Right cardiac atrium (tissue), 5 donors: Measurements from ENCODE around the gene EPHA6. TPM values are rescaled to one million over a fixed set of nuclear protein-coding genes. Genes with fewer than 3 reads are reported as not detected.

Source experiments
- ATAC-seq, 2 donors: fragments of 200-7000 bp; cut with Tn5 transposase; one replicate each; pipeline versions ENCODE4 v1.8.0 to v1.9.1; 2020; ENCODE audit warnings: moderate library complexity in 2 of 2, mild to moderate bottlenecking in 1 of 2
- DNase-seq, 3 donors: peaks; one replicate each; pipeline ENCODE4 v3.0.0-alpha.2; 2020
- H3K27ac ChIP-seq: one replicate; pipeline ENCODE4 v1.5.1; 2013; ENCODE audit warnings: mild to moderate bottlenecking, low read length, control low read depth, moderate library complexity
- H3K27me3 ChIP-seq: one replicate; pipeline ENCODE4 v1.6.1; 2013; ENCODE audit not compliant: control insufficient read depth, insufficient read depth
- H3K4me1 ChIP-seq: one replicate; pipeline ENCODE4 v1.6.1; 2013; ENCODE audit warnings: low read length; ENCODE audit not compliant: control insufficient read depth, insufficient read depth
- H3K4me3 ChIP-seq: one replicate; pipeline ENCODE4 v1.5.1; 2013; ENCODE audit warnings: low read length, control low read depth
- H3K9me3 ChIP-seq: one replicate; pipeline ENCODE4 v1.6.1; 2013; ENCODE audit warnings: low read length; ENCODE audit not compliant: control insufficient read depth
- WGBS: extraction: QIAGEN DNeasy Blood & Tissue Kit; methylation state at CpG from one replicate; pipeline ENCODE4 v1.1.7; 2013; 5-methylcytosine and 5-hydroxymethylcytosine counted together
- intact Hi-C, 4 donors: fragments of 100-400 bp; cut with DNase I; formaldehyde crosslinking; loops; one replicate each; pipeline versions ENCODE4 v1.11.0 to v1.14.0; 2022 to 2023
- polyA plus RNA-seq: library from polyadenylated mRNA; stranded (reverse); fragments of 200-250 nt; gene quantifications from one replicate; pipeline ENCODE4 v1.2.3, GENCODE V29; 2013
- total RNA-seq, 4 donors: library from RNA; stranded (reverse); fragmentation: NEBNext Ultra II Directional; extraction: Animal tissue kit (Norgen Biotek cat#: 25700); gene quantifications; one replicate each; pipeline ENCODE4 v1.2.1, GENCODE V29; 2021
- donor health status: healthy with polysubstance abuse.
- donor health status: DM: no; HTN: yes; CAD: no.
- donor health status: DM: no; HTN: no; CAD: no.
- donor health status: DM: no; HTN: yes; CAD: no; lungs with severe emphysema.
- donor health status: DM: yes; HTN: yes; CAD: no.

EPHA6 gene
- total and polyA plus RNA-seq, 5 donors: 0.05 to 1.4 (median 0.59) TPM

DNA sequence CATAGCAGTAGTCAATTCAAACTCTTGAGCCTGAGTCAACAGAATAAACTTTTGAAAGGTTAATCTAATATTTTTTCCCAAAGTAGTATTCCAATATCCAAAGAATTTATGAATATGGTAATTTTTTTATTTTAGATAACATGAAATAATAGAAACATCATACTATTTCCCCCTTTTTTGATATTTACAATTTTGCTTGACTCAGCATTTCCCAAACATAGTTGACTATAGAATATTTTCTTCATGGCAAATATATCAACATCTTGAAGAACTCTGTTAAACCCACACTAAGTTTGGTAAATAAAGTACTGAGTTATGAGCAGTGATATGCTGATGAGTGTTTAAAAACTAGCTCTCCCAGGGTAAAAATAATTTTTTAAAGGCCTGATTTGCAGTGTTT, 570.2 kb downstream of the EPHA6 start:
- DNase-seq (no peak), ATAC-seq (no peak)
- Histone ChIP-seq H3K27ac (no peak overlapping the region), H3K9me3 (no peaks in the 10 kb centered on the region), H3K4me3 (no peak overlapping the region), H3K27me3 (no peaks in the 10 kb centered on the region), H3K4me1 (no peaks in the 10 kb centered on the region)
- intact Hi-C loops: no loop called here

DNA sequence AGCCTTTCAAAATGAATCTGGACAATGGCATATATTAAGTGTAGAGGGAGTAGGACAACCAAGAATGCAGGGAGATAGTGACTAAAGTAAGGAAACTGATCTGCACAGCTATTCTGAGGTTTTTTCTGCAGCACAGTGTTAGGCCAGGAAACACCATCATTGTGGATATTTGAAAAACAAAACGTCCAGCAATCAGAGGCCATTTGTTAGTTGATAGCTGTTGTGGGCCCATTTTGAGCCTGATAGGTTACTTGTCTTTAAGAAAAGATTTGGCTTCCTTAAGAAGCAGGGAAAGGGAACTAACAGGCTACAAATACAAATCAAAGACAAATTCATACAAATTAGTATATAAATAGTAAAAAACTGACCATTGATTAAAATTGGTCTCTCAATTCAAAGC, 574.4 kb downstream of the EPHA6 start:
- no peak for DNase-seq
- H3K4me1 ChIP-seq: no peaks in the 10 kb centered on the region
- no peak overlapping the region for H3K27ac ChIP-seq
- no peaks in the 10 kb centered on the region for H3K27me3 ChIP-seq
- no peaks in the 10 kb centered on the region for H3K9me3 ChIP-seq
- no peak overlapping the region for H3K4me3 ChIP-seq
- 17% methylated on average over 1 of the region's 1 CpG for WGBS
- no peak for ATAC-seq
- intact Hi-C loops: no loop called here

DNA sequence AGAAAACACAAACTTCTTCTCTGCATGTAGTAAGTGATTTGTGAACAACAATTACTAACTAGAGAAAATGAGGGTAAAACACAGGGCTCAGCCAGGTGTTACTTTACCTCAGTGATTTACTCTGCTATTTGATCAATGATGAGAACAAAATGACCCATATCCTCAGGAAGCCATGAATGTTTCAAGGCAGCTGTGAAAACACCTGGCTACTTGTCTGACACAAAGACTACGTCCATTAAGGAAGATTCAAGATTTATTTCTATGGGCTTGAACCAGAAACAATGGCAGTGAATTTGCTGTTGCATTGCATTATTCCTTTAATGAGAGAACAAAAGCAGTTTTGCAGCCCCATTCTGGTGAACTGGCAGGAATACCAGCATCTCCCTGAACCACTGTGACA, 575.5 kb downstream of the EPHA6 start:
- ATAC-seq (no peak), DNase-seq (no peak)
- no peaks in the 10 kb centered on the region for H3K9me3 ChIP-seq
- H3K27me3 ChIP-seq: no peaks in the 10 kb centered on the region
- WGBS: 65% methylated on average over 1 of the region's 1 CpG
- no peak overlapping the region for H3K27ac ChIP-seq
- intact Hi-C loops: no loop called here
- H3K4me1 ChIP-seq: no peaks in the 10 kb centered on the region
- H3K4me3 ChIP-seq: no peak overlapping the region

DNA sequence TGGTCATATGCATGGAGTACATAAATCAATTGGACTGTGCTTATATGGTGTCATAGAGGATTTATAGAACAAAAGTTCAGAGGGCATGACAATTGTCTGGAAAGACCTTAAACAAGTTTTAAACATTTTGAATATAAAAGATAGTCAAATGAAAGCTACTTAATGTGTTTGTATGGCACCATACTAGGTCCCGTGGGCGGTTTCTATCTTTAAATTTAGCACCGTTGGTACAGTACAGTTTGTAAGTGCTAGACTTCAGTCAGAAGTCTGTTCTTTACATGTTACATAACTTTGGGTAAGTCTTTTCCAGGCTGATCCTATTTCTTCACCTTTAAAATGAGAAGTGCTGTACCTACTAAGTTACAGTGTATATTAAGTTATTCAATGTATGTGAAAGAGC, 576.8 kb downstream of the EPHA6 start:
- Histone ChIP-seq H3K4me1 (no peaks in the 10 kb centered on the region), H3K27ac (no peak overlapping the region), H3K9me3 (no peaks in the 10 kb centered on the region), H3K4me3 (no peak overlapping the region), H3K27me3 (no peaks in the 10 kb centered on the region)
- DNase-seq (no peak), ATAC-seq (no peak)
- WGBS: 70% methylated on average over 3 of the region's 3 CpGs
- intact Hi-C loops: no loop called here

DNA sequence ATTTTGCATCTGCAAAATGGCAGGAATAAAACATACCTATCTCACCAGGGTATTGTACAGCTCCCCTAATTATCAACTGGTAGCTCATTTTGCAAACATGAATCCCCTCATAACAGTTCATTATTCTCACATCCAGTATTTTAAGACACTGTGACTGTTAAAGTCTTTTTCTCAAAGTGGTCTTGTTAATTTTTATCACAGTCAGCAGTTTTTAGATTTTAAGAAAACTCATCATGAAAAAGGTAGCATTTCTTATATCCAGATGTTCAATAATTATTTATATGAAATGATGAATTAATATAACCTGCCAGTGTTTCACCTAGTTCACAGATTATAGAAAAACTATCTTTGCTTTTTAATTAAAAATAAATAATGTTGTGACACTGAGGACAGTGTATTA, 595.2 kb downstream of the EPHA6 start:
- intact Hi-C loops: no loop called here
- no peaks in the 10 kb centered on the region for H3K27me3 ChIP-seq
- H3K27ac ChIP-seq: no peak overlapping the region
- no peaks in the 10 kb centered on the region for H3K4me1 ChIP-seq
- no peak overlapping the region for H3K4me3 ChIP-seq
- no peaks in the 10 kb centered on the region for H3K9me3 ChIP-seq
- DNase-seq (no peak), ATAC-seq (no peak)

DNA sequence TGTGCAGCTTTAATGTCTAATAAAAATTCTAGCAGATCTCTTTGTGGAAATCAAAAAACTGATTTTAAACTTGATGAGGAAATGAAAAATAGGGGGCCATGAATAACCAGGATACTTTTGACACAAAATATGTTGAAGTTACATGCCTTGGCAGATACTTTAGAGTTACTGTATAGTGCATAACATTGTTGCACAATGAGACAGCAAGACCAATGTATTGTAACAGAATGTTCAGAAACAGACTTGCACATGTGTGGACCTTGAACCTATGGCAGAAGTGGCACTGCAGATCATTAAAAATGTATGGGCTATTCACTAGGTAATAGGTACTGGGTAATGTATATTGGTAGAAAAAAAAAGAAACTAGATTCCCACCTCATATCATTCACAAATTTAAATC, 607.2 kb downstream of the EPHA6 start:
- DNase-seq: no peak
- no peak for ATAC-seq
- intact Hi-C loops: no loop called here
- Histone ChIP-seq H3K27ac (no peak overlapping the region), H3K27me3 (no peaks in the 10 kb centered on the region), H3K4me1 (no peaks in the 10 kb centered on the region), H3K4me3 (no peak overlapping the region), H3K9me3 (no peaks in the 10 kb centered on the region)

DNA sequence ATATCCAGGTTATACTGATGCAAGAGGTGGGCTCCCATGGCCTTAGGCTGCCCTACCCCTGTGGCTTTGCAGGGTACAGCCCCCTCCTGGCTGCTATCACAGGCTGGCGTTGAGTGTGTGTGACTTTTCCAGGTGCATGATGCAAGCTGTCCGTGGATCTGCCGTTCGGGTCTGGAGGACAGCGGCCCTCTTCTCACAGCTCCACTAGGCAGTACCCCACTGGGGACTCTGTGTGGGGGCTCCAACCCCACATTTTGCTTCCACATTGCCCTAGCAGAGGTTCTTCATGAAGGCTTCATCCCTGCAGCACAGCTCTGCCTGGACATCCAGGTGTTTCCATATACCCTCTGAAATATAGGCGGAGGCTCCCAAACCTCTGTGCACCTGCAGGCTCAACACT, 610.6 kb downstream of the EPHA6 start:
- Histone ChIP-seq H3K27ac (no peak overlapping the region), H3K4me3 (no peak overlapping the region), H3K4me1 (no peaks in the 10 kb centered on the region), H3K9me3 (no peaks in the 10 kb centered on the region), H3K27me3 (no peaks in the 10 kb centered on the region)
- 93% methylated on average over 6 of the region's 6 CpGs for WGBS
- intact Hi-C loops: no loop called here
- DNase-seq (peak in 1 of 3 donors; percentile 29), ATAC-seq (no peak)

DNA sequence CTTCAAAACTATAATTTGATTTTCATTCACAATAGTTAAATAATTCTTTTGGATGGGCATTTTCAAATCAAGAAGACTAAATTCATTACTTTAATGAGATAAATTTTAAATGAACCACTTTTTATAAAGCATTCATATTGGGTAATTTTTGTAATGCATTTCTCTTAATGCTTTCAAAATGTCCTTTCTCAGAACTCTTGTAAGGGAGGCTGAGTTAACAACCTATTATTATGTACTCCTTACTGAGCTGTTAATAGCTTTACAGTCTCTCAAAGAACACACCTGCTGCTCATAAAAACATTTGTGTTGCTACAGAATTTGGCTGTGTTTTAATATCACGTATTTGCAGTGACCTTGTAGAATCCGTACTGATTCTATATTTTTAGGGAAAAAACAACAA, 616.2 kb downstream of the EPHA6 start:
- Histone ChIP-seq H3K9me3 (no peaks in the 10 kb centered on the region), H3K4me1 (no peaks in the 10 kb centered on the region), H3K27me3 (no peaks in the 10 kb centered on the region), H3K27ac (no peak overlapping the region), H3K4me3 (no peak overlapping the region)
- intact Hi-C loops: no loop called here
- WGBS: 73% methylated on average over 2 of the region's 2 CpGs
- ATAC-seq (no peak), DNase-seq (no peak)

DNA sequence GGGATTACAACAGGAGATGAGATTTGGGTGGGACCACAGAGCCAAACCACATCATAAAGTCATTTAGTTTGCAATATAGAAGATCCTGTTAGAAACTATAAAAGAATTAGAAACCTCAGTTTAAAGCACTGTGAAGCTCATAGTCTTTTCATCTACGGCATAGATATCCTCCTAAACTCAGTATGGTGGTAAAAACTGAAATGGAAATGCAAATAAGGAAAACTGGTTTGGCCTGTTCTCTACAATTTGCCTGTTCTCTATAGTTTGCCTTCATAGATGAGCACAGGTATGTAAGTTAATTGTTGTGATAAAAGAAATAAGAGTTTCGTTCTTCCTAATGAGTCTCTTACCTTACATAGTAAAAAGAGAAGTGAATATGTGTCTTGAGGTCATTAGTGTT, 618.5 kb downstream of the EPHA6 start:
- DNase-seq (no peak), ATAC-seq (no peak)
- intact Hi-C loops: no loop called here
- H3K9me3 ChIP-seq: no peaks in the 10 kb centered on the region
- no peak overlapping the region for H3K4me3 ChIP-seq
- no peaks in the 10 kb centered on the region for H3K4me1 ChIP-seq
- no peak overlapping the region for H3K27ac ChIP-seq
- 74% methylated on average over 2 of the region's 2 CpGs for WGBS
- H3K27me3 ChIP-seq: no peaks in the 10 kb centered on the region

DNA sequence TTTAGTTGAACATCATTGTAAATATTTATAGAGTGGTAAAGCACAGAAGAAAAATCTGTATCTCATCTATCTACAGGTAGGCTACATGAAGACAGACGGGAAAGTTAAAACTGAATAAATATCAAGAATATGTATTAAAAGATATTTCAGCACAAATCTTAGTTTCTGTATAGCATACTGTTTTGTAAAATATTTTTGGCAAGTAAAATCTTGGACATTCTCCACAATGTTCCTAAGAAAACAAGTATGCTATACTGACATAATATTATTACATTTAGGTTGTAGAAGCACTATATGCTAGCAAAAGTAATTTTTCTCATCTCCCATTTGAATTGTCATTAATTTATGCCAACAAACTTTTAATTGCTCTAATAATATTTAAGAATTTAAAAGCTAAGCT, 623.7 kb downstream of the EPHA6 start:
- no peak for DNase-seq
- Histone ChIP-seq H3K27ac (no peak overlapping the region), H3K27me3 (no peaks in the 10 kb centered on the region), H3K4me1 (no peaks in the 10 kb centered on the region), H3K4me3 (no peak overlapping the region), H3K9me3 (no peaks in the 10 kb centered on the region)
- WGBS: 66% methylated on average over 1 of the region's 1 CpG
- intact Hi-C loops: no loop called here
- ATAC-seq: no peak

DNA sequence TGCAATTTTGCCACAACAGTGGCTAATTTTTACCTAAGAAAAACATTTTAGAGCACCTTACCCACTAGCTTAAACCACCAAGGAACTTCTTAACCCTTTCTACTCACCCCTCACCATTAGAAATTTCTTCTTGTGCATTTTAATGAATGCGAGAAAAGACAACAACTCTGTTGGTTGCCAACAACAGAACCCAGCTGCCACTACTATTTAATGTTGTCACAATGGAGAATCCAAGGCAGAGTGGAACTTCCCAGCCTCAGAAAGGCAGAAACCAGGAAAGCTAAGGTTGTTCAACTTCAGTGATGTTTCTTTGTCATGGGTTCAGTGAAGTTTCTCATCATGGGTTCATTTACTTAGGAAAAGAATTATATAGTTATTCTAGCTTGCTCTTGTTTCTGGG, 625.0 kb downstream of the EPHA6 start:
- 83% methylated on average over 1 of the region's 1 CpG for WGBS

DNA sequence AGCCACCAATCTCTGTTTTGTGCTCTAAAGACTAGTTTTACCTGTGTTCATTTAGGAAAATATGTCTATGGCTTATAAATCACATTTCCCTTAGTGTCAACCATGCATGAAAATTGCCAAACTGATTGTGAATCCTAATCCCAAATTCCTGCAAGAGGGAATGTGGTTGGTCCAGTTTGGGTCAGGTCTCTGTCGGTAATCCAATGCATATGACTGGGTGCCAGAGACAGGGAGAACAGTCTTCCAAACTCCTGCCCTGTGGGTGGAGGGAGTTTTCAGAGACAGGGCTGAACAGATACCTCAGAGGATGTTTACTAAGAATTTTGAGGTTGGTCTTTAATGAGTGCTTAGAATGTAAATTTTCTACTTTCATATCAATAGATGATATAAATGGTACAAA, 649.6 kb downstream of the EPHA6 start:
- 29% methylated on average over 1 of the region's 1 CpG for WGBS
- H3K4me1 ChIP-seq: no peaks in the 10 kb centered on the region
- ATAC-seq: no peak
- no peak overlapping the region for H3K27ac ChIP-seq
- intact Hi-C loops: no loop called here
- no peak overlapping the region for H3K4me3 ChIP-seq
- no peaks in the 10 kb centered on the region for H3K9me3 ChIP-seq
- DNase-seq: no peak
- H3K27me3 ChIP-seq: no peaks in the 10 kb centered on the region

More for the DNA sequence above, 625.0 kb downstream of the EPHA6 start:
- DNase-seq: no peak
- Histone ChIP-seq H3K27me3 (no peaks in the 10 kb centered on the region), H3K9me3 (no peaks in the 10 kb centered on the region), H3K4me3 (no peak overlapping the region), H3K27ac (no peak overlapping the region), H3K4me1 (no peaks in the 10 kb centered on the region)
- intact Hi-C loops: no loop called here
- no peak for ATAC-seq
